Hematopoietic multipotent progenitor cell treated with erythropoietin and hydrocortisone succinate and interleukin-3 and kit ligand, for 17 days (in vitro differentiated cells): ENCODE results near the gene NDOR1.
A peak's percentile ranks its signal among the peaks of the same experiment; 100 is the strongest.

Source experiments
- DNase-seq: peaks from one replicate; pipeline ENCODE4 v3.0.0-alpha.2; 2015; ENCODE audit warnings: low spot score

Gene NDOR1

DNA sequence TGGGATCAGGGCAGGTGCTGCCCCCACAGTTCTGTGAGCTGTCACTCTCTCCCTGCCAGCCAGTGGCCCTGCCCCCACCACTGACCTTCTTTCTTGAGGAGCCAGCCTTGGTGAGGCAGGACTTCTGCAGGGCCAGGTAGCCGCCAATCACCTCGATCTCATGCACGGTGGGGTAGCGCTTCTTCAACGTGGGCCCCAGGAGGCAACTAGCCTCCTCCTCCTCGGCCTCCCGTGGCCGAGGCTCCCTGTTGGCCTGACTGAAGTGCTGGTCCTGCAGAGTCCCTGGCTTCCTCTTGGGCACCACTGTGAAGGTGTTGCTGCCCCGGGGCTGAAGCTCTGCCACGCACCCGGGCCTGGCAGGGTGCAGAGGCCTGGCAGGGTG lies 6.6 kb upstream of the NDOR1 start:
- no peak for DNase-seq

DNA sequence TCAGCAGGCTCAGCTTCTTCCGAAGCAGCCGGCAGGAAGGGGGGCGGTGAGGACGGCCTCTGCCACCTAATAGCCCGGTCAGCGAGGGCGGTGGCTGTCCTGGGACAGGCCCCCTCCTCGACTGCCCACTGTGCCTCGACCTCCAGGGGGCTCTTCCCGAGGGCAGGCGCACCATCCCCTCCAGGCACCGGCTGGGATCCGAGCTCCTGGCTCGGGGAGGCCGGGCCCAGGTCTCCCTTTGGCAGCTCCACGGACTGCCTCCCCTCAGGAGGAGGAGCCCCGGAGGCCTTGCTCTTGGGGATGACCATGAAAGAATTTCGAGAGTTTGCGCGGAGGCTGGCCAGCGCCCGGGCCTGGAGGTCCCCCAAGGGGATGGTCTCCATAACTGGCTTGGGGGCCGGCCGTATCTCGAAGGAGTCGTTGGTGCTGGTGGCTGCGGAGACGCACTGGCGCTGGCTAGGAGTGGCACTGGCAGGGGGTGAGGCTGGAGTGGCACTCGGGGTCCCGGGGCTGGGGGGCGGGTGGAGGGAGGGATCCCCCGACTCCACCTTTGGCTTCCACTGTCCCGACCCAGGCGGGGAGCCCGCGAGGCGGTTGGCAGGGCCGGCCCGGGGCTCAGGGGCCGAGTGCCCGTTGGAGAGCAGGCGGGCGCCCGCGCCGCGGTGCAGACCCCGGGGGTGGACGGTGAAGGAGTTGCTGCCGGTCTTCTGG lies 5.9 kb upstream of the NDOR1 start:
- DNase-seq: no peak

DNA sequence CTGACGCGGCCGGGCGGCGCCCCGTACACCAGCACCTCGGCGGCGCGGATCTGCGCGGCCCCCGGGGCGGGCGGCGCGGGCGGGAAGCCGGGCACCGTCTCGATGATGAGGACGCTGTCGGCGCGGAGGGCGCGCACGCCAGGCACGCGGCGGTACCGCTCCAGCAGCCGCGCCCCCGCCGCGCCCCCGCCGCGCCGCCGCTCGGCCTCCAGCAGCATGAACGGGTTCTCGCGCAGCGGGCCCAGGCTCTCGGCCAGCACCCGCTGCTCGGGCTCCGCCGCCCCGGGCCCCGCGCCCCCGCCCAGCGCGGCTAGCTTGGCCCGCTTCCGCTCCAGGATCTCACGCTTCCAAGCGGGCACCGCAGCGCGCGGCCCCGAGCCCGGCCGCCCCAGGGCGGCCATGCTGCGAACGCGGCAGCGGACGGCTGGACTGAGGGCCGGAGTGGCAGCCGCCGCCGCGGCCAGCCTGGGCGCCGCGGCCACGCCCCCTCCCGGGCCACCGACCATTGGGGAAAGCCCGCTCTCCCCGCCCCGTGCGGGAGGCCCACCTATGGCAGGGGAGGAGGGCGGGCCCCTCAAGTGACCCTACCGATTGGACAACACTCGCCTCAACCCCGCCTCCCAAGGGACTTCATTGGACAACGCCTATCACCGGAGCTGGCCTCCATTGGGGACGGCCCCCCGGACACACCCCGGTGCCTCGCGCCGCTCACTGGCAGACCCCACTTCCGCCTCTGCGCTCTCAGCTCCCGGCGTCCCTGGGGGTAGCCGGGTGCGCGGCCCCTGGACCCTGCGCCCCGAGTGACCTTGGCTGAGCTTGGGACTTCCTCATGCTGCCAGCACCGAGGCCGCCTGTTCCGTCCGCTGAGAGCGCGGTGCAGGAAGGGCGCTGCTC lies 4.9 kb upstream of the NDOR1 start, which contains the start of gene TPRN:
Gene TPRN (minus strand): TSS at position 431 of the 894 bp plus-strand sequence. CDS start 30 bp downstream, at position 401.
- peak; percentile 99 for DNase-seq

DNA sequence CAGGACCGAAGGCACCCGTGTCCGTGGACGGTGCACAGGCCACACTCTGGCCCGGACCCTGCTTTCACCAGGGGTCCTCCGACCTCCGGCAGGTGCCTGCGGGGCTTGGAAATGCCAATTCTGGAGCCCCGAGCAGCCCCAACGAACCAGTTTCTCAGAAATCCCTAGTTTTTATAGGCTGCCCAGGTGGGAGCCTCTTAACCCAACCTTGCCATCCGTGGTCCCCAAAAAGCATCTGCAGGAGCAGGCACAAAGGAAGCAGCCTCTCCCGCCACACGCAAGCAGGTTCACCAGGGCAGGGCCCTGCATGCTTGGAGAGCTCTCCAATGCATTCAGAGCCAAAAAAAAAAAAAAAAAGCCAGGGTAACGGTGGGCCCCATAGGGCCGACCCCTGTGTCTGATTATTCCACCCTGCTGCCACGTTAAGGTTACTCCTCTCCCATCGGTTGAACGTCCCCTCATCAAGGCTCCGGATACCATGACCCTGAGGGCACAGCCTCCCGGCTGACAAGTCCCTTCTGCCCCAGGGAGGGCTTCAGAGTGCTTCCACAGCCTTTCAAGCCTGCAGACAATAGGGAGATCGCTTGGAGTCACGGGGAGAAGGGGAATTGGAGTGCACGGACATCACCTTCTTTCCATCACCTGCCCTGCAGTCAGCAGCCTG lies 4.2 kb upstream of the NDOR1 start:
- DNase-seq: no peak

DNA sequence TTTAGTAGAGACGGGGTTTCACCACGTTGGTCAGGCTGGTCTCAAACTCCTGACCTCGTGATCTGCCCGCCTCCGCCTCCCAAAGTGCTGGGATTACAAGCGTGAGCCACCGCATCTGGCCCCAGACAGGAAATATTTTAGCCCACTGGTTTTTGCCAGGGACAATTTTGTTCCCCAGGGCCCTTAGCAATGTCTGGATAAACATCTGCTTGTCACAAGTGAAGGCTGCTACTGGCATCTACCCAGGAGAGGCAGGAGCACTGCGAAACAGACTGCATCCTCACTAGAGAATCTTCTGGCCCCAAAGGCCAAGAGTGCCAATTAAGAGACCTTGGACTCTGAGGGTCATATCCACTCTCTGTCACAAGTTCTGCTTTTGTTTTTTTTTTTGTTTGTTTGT lies 2.5 kb upstream of the NDOR1 start:
- no peak for DNase-seq

DNA sequence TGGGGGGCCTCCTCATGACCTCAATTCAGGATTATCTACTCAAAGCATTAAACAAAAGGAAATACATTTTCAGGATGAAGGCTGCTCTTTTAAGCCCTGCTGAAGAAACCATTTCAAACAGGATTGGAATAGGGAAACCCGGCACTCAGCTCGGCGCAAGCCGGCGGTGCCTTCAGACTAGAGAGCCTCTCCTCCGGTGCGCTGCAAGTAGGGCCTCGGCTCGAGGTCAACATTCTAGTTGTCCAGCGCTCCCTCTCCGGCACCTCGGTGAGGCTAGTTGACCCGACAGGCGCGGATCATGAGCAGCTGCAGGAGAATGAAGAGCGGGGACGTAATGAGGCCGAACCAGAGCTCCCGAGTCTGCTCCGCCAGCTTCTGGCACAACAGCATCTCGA lies 772 bp upstream of the NDOR1 start:
- no peak for DNase-seq

DNA sequence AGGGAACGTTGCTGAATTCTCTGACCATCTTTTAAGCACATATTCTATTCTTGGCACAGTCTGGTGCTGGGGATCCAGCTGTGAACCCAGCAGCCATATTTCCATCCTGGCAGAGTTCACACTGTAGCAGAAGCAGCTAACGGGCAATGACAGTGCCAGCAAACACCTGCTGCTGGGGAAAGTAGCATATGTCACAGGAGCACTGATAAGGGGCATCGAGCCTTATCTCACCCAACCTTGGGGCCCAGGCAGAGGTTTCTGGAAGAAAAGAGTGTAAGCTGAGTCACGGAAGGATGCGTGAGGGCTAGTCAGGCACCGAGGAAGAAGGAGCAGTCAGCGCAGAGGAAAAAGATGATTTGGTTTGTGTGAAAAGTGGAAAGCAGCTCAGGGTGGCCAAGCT lies 1.1 kb downstream of the NDOR1 start:
- peak; percentile 67 for DNase-seq

DNA sequence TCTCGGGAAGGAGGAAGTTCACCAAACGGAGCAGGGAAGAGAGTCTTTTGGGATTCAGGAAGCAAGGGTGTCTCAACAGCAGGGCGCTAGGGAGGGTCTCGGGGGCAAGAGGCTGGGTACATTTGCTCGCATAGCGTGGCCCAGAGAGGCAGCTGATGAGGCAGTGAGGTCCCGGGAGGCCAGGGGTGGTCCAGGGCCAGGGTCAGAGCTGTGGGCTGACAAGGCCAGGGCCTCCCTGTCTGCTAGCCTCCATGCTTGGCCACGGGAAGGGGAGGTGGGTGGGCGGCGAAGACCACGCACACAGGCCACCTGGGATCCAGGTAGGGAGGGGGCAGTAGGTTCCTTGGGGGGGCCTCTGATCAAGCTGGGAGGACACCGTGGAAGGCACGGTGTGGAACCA lies 6.0 kb downstream of the NDOR1 start:
- DNase-seq: no peak

DNA sequence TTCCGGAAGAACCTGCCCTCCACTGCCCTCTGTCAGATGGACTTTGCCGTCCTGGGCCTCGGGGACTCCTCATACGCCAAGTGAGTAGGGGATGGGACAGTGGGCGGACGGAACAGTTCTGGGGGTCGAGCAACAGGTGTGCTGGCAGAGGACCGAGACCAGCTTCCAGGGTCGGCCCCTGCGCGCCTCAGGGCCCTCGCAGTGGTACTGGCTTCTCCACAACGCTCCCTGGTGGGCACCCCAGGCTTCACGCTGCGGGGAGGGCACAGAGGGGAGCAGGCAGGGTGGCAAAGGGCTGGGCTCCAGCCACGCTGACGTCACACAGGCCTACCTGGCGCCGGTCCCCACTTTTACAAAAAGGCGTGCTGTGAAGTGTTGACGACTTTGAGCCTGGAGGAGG lies 7.0 kb downstream of the NDOR1 start:
- no peak for DNase-seq

DNA sequence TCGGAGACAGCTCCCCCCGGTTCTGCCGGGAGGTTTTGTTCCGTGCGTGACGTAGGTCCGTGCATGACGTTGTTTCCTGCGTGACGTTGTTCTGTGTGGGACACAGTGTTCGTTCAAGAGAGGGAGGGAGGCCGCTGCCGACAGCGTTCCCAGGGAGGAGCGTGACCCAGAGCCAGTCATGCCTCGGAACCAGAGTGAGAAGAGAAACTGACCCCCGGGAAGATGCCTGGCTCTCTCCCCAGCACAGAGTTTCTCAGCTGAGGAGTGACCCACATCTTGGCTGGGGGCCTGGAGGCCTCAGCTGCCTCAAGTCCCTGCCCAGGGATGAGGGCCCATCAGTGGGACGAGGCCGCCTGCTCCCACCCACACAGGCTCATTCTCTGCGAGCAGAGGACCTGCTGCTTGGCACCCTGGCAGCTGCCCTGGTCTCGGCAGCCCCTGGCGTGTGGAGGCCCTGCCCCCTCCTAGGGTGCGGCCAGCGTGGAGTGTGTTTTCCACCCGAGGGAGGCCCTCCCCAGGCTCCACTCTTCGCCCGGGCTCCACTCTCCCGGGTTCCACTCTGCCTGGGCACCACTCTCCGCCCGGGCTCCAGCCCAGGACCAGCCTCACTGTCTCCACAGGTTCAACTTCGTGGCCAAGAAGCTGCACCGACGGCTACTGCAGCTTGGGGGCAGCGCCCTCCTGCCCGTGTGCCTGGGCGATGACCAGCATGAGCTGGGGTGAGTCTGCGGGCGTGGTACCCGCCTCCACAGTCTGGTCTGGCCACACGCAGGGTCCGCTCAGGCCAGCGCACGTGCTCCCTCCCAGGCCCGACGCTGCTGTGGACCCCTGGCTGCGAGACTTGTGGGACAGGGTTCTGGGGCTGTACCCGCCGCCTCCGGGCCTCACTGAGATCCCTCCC lies 7.9 kb downstream of the NDOR1 start:
- DNase-seq: peak; percentile 39

DNA sequence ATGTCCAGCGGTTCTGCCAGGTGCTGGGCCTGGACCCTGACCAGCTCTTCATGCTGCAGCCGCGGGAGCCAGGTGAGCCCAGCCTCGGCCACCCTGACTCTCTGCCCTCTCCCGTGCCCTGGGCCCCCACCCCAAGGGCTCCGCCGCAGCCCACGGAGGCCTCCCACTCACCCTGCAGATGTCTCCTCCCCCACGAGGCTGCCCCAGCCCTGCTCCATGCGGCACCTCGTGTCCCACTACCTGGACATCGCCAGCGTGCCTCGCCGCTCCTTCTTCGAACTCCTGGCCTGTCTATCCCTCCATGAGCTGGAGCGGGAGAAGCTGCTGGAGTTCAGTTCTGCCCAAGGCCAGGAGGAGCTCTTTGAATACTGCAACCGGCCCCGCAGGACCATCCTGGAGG lies 9.1 kb downstream of the NDOR1 start:
- no peak for DNase-seq

DNA sequence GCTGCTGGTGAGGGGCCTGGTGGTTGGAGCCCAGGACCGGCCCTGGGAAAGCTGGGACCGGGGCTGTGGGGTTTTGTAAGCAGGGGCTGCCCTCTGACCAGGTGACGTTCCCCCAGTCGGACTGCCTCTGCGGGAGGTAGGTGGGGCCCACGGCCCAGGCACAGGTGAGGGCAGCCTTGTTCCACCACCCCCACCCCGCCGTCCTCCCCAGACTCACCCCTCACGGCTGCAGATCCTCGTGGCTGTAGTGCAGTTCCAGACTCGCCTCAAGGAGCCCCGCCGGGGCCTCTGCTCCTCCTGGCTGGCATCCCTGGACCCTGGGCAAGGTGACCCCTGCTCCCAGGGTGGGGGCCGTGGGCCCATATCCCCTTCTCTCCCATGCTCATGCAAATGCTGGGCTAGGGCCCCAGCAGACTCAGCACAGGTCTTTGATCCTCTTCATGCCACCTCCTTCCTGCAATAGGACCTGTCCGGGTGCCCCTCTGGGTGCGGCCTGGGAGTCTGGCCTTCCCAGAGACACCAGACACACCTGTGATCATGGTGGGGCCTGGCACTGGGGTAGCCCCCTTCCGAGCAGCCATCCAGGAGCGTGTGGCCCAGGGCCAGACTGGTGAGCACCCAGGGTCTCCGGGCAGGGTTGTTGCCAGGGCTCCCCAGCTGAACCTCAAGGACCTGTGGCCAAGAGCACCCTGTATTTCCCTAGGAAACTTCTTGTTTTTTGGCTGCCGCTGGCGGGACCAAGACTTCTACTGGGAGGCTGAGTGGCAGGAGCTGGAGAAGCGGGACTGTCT lies 9.9 kb downstream of the NDOR1 start:
- DNase-seq: no peak

DNA sequence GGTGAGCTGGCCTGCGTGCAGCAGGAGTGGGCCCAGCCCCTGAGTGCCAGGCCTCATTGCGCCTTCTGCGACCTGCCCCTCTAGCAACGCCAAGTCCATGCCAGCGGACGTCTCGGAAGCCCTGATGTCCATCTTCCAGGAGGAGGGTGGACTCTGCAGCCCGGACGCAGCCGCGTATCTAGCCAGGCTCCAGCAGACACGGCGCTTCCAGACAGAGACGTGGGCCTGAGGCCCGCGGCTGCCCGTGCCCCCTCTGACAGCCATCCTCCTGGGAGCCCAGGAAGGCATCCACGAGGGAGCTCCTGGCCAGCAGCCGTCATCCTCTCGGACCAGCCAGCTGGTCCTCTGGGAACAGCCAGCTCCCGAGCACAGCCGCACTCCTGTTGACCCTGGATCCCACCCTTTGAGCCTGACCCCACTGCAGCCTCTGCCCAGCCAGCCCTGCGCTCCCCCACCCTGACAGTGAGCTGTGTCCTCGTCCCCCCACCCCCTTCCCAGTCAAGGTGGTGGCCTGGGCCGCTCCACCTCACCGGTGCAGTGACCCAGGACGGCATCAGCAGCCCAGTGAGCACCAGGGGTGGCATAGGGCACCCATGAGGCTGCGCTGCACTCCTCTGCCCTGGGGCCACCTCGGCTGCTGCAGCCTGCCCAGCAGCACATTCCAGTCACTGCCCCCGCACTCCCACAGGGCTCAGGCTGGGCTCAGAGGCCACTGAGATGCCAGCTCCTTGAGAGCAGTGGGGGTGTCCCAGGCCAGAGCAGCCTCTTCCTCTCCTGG lies 10.9 kb downstream of the NDOR1 start:
- no peak for DNase-seq

DNA sequence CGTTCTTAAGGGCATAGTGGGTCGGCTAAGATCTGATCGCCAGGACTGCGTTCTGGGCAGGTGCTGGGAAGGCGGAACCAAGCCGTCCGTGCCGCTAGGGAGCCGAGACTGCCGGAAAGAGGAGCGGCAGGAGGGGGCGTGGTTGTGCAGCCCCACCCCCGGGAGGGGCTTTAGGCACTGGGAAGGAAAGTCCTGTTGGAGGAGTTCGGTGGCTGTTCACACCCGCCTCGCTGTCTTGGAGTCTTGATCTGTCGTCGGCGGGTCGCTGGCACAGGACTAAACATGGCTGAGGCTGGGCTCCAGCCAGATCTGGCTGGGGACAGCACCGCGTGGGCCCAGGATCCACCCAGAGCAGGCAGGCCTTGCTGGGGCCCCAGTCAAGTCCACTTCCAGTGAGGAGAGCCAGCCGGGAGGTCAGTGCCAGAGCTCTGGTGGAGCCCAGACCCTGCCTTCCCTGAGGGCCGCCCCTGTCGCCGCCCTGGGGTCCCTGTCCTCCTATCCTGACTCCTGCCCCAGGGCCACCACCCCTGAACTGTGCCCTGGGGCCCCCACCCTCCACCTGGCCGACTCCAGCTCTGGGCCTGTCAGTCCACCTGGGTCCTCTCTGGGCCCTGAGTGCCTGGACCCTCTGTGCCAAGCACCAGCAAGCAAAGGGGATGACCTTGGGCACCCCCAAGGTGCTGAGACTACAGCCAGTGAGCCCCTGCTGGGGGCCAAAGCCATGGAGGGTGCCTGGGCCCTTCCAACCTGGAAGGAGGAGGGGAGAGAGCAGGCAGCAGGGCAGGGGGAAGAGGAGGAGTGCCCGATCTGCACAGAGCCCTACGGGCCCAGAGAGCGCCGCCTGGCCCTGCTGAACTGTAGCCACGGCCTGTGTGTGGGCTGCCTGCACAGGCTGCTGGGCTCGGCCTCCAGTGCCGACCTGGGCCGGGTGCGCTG lies 12.0 kb downstream of the NDOR1 start:
- DNase-seq: peak; percentile 31

DNA sequence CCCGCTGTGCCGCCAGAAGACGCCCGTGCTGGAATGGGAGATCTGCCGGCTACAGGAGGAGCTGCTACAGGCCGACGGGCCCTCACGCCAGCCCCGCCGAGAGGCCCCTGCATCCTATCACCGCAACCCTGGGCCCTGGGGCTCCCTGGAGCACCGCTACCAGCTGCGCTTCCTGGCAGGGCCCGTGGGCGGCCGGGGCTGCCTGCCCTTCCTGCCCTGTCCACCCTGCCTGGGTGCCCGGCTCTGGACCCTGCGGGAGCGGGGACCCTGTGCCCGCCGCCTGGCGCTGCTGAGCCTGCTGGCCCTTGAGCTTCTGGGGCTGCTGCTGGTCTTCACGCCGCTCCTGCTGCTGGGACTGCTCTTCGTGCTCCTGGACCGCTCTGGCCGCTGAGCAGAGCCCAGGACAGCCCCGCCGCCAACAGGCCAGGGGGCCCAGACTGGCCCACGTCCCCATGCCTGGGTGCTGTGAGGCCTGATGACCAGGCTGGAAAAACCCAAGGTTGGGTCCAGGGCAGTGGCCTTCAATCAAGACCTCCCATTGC lies 12.8 kb downstream of the NDOR1 start:
- DNase-seq: no peak

DNA sequence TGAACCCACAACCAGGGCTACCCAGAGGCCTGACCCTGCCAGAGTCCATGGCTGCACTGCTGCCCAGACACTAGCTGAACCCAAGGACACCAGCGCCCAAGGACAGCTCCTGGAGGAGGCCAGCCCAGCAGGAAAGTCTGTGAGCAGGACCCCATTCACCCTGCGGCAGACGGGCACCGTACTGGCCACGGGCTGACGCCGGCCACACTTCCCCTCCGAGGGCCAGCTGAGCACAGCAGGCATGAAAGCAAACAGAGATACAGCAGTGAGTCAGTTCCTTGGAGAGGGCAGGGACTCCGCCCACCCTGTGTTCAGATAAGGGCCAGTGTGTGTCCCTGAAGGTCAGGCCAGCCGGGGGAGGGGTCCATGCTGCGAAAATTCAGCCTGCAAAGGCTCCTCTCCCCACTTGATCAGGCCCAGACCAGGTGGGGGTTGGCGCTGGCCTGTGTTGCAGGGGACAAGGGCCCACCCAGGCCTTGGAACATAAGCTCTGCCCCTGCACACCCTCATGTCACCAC lies 13.3 kb downstream of the NDOR1 start:
- peak; percentile 84 for DNase-seq

DNA sequence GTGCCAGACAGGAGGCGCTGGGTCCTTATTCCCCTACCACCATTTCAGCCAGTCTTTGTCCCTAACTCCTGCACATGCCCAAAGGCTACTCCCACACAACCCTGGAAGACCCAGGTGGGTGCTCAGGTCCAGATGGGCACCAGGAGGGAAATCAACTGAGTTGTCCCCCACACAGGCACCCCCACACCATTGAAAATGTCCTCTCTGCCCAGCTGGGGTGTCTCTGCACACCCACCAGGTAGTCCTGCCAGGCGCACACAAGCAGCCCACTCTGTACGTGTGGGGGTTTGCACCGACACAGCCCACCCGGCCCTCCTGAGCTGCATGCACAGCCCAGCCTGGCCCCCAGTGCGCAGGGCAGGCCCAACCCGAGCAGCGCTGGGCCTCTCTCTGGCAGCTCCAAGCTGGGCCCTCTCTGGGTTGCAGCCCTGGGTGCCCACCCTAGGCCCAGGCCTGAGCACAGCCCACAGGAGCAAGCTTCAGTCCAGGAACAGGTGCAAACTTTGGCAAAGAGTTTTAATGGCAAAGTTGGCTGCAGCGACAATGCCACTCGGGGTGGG lies 14.3 kb downstream of the NDOR1 start:
- DNase-seq: no peak
